HCT116 (cell line): ENCODE results near the gene NAALAD2.
A peak's percentile ranks its signal among the peaks of the same experiment; 100 is the strongest.

Experiments used
- CBX3 ChIP-seq: IDR thresholded peaks from 2 replicates; pipeline ENCODE4 v1.6.1; 2012; ENCODE audit warnings: low read depth
- CEBPB ChIP-seq: IDR thresholded peaks from 2 replicates; pipeline ENCODE4 v1.6.1; 2012; ENCODE audit warnings: low read depth
- CTCF ChIP-seq, 3 experiments: fragments of 200-600 bp in 1 of 3; sonication (generic) in 1 of 3; IDR thresholded peaks in 2 of 3; conservative IDR thresholded peaks in 1 of 3; 2 replicates each; pipeline ENCODE4 v1.5.1; 2012 to 2017; ENCODE audit warnings: low read depth in 2 of 3, low read length in 2 of 3, antibody characterized with exemption in 1 of 3, borderline replicate concordance in 1 of 3, control low read depth in 1 of 3, mild to moderate bottlenecking in 1 of 3, mixed read lengths in 1 of 3, mixed run types in 1 of 3, moderate library complexity in 1 of 3; ENCODE audit not compliant: insufficient read depth in 1 of 3
- EGR1 ChIP-seq: IDR thresholded peaks from 2 replicates; pipeline ENCODE4 v1.6.1; 2012; ENCODE audit warnings: low read depth
- EZH2 ChIP-seq: fragments of 200-600 bp; sonication (generic); IDR thresholded peaks from 2 replicates; pipeline ENCODE4 v1.6.1; 2017; ENCODE audit warnings: antibody characterized with exemption, mixed run types
- MAX ChIP-seq: IDR thresholded peaks from 2 replicates; pipeline ENCODE4 v1.6.1; 2012
- POLR2A ChIP-seq: IDR thresholded peaks from 2 replicates; pipeline ENCODE4 v1.7.0; 2011; ENCODE audit warnings: borderline replicate concordance; ENCODE audit not compliant: insufficient read depth, insufficient read length; ENCODE audit errors: extremely low read depth
- POLR2AphosphoS5 ChIP-seq: IDR thresholded peaks from 2 replicates; pipeline ENCODE4 v1.6.1; 2011; ENCODE audit warnings: mild to moderate bottlenecking, low read depth, low read length, moderate library complexity
- RAD21 ChIP-seq: IDR thresholded peaks from 2 replicates; pipeline ENCODE4 v1.6.1; 2012; ENCODE audit warnings: low read depth, mild to moderate bottlenecking
- TCF7L2 ChIP-seq: IDR thresholded peaks from 2 replicates; pipeline ENCODE4 v1.7.0; 2011; ENCODE audit warnings: borderline replicate concordance, inconsistent platforms; ENCODE audit not compliant: insufficient read depth, insufficient read length; ENCODE audit errors: extremely low read depth
- ZBTB33 ChIP-seq: IDR thresholded peaks from 2 replicates; pipeline ENCODE4 v1.6.1; 2011; ENCODE audit warnings: mild to moderate bottlenecking, low read length, moderate library complexity; ENCODE audit not compliant: insufficient replicate concordance; ENCODE audit errors: extremely low read depth
- ZNF274 ChIP-seq: fragments of 200-500 bp; sonication (Bioruptor generic); IDR thresholded peaks from 2 replicates; pipeline ENCODE4 v1.6.1; 2014; ENCODE audit warnings: mild to moderate bottlenecking, low read depth, low read length, inconsistent platforms

GRCh38 chr11:90204832-90205646 lies 70.6 kb downstream of the NAALAD2 start:
- TF ChIP-seq ZBTB33: no peak
- peak; percentile 23 to 86 (median 79); a peak in 4 of 6 replicates for TF ChIP-seq CTCF (IDR thresholded peaks at IDR 0.05 in 2 of 3, conservative IDR thresholded peaks at IDR 0.05 in 1 of 3; ENCODE audit: borderline replicate concordance in 1 of 3, insufficient read depth in 1 of 3, low read depth in 2 of 3, low read length in 2 of 3)
- no peak for TF ChIP-seq POLR2A
- TF ChIP-seq RAD21: peak; percentile 41; the same call in 1 of the 2 replicates
- TF ChIP-seq MAX: no peak
- TF ChIP-seq EZH2: no peak
- TF ChIP-seq ZNF274: no peak
- TF ChIP-seq TCF7L2: no peak
- TF ChIP-seq CEBPB: no peak
- TF ChIP-seq POLR2AphosphoS5: no peak
- no peak for TF ChIP-seq CBX3
- no peak for TF ChIP-seq EGR1
